ENCODE results near the gene BACE1-AS.
"Not testable (repeated sequence)": the region's sequence is repeated elsewhere in the genome, so short reads cannot be mapped to it uniquely, and the experiment has no call there.

BACE1-AS gene

GRCh38 chr11:117290809-117291396 is at the start of gene BACE1-AS:
Gene BACE1-AS (plus strand): TSS chr11:117291346.
- no peak for DNase-seq

- DNase-seq = no peak
Observed at GRCh38 chr11:117248341-117248740, 42.8 kb upstream of the BACE1-AS start.

GRCh38 chr11:117249571-117249970 is 41.6 kb upstream of the BACE1-AS start:
- no peak for DNase-seq

- no peak for DNase-seq
Observed at GRCh38 chr11:117251506-117251905, 39.6 kb upstream of the BACE1-AS start.

GRCh38 chr11:117255966-117256365 is 35.2 kb upstream of the BACE1-AS start:
- DNase-seq = no peak

- no peak for DNase-seq
Observed at GRCh38 chr11:117256573-117256972, 34.6 kb upstream of the BACE1-AS start.

GRCh38 chr11:117258576-117258975 is 32.6 kb upstream of the BACE1-AS start:
- DNase-seq = no peak

GRCh38 chr11:117259417-117259816 is 31.7 kb upstream of the BACE1-AS start:
- no peak for DNase-seq

- not testable (repeated sequence) for DNase-seq
Observed at GRCh38 chr11:117264624-117265323, 26.4 kb upstream of the BACE1-AS start.

- no peak for DNase-seq
Observed at GRCh38 chr11:117265745-117266144, 25.4 kb upstream of the BACE1-AS start.

GRCh38 chr11:117269856-117270255 is 21.3 kb upstream of the BACE1-AS start:
- no peak for DNase-seq

- no peak for DNase-seq
Observed at GRCh38 chr11:117271208-117271607, 19.9 kb upstream of the BACE1-AS start.

GRCh38 chr11:117272175-117272574 is 19.0 kb upstream of the BACE1-AS start:
- not testable (repeated sequence) for DNase-seq

GRCh38 chr11:117273550-117274289 is 17.4 kb upstream of the BACE1-AS start:
- DNase-seq = no peak

- no peak for DNase-seq
Observed at GRCh38 chr11:117278347-117278746, 12.8 kb upstream of the BACE1-AS start.

GRCh38 chr11:117279711-117280376 is 11.3 kb upstream of the BACE1-AS start:
- DNase-seq = no peak

GRCh38 chr11:117281159-117281558 is 10.0 kb upstream of the BACE1-AS start:
- DNase-seq = no peak

- DNase-seq = no peak
Observed at GRCh38 chr11:117281869-117282268, 9.3 kb upstream of the BACE1-AS start.

- DNase-seq = no peak
Observed at GRCh38 chr11:117282956-117283355, 8.2 kb upstream of the BACE1-AS start.

- DNase-seq = no peak
Observed at GRCh38 chr11:117284053-117284452, 7.1 kb upstream of the BACE1-AS start.

GRCh38 chr11:117286588-117286987 is 4.6 kb upstream of the BACE1-AS start:
- DNase-seq = no peak

- DNase-seq = no peak
Observed at GRCh38 chr11:117287668-117288067, 3.5 kb upstream of the BACE1-AS start.

GRCh38 chr11:117289795-117290194 is 1.4 kb upstream of the BACE1-AS start:
- no peak for DNase-seq
